Muscle of back (tissue), 11 donors: ENCODE measurements around the gene RAB25. TPM values are rescaled to one million over a fixed set of nuclear protein-coding genes. Genes with fewer than 3 reads are reported as not detected.

Experiments used
- DNase-seq, 3 donors: peaks; one replicate each; pipeline versions ENCODE4 v3.0.0 to v3.0.0-alpha.2; 2013
- polyA plus RNA-seq, 10 donors: library from polyadenylated mRNA; unstranded; fragments of 120-200 nt; gene quantifications; one replicate each; pipeline ENCODE4 v1.2.1, GENCODE V29; 2013; ENCODE audit not compliant: insufficient read length in 10 of 10

Gene RAB25
- polyA plus RNA-seq, 10 donors = 0.26 to 11.7 (median 0.34) TPM; not detected in 2

GRCh38 chr1:156078728-156079127, 17.8 kb downstream of the RAB25 start:
- DNase-seq = no peak

GRCh38 chr1:156079762-156080161, 18.8 kb downstream of the RAB25 start:
- DNase-seq = no peak

GRCh38 chr1:156080241-156080862, 19.4 kb downstream of the RAB25 start:
- DNase-seq = peak in 1 of 3 donors; percentile 67

- no peak for DNase-seq
Observed at GRCh38 chr1:156080863-156081179, 19.9 kb downstream of the RAB25 start.

- peak in 1 of 3 donors; percentile 85 for DNase-seq
Observed at GRCh38 chr1:156081180-156081916, 20.4 kb downstream of the RAB25 start.

- peak in 1 of 3 donors; percentile 72 for DNase-seq
Observed at GRCh38 chr1:156081917-156082308, 21.0 kb downstream of the RAB25 start.

- peak; percentile 86 to 97 (median 93) for DNase-seq
Observed at GRCh38 chr1:156082309-156083091, 21.5 kb downstream of the RAB25 start, which contains the start of gene MEX3A. Gene MEX3A, minus strand, starts transcription at chr1:156082465. Its CDS starts 467 bp downstream, at chr1:156081998.

GRCh38 chr1:156083800-156084790, 23.1 kb downstream of the RAB25 start:
- no peak for DNase-seq

- DNase-seq = no peak
Observed at GRCh38 chr1:156086256-156086662, 25.3 kb downstream of the RAB25 start.

- DNase-seq = no peak
Observed at GRCh38 chr1:156089704-156090103, 28.7 kb downstream of the RAB25 start.

- DNase-seq = no peak
Observed at GRCh38 chr1:156090138-156090839, 29.3 kb downstream of the RAB25 start.

- DNase-seq = peak; percentile 78 to 88 (median 84)
Observed at GRCh38 chr1:156090840-156091188, 29.9 kb downstream of the RAB25 start.

GRCh38 chr1:156091610-156092009, 30.6 kb downstream of the RAB25 start:
- DNase-seq = no peak

- no peak for DNase-seq
Observed at GRCh38 chr1:156095906-156096508, 35.0 kb downstream of the RAB25 start.

GRCh38 chr1:156096640-156097391, 35.9 kb downstream of the RAB25 start:
- peak; percentile 76 to 92 (median 89) for DNase-seq

- DNase-seq = no peak
Observed at GRCh38 chr1:156097499-156098178, 36.7 kb downstream of the RAB25 start.

GRCh38 chr1:156098784-156099183, 37.8 kb downstream of the RAB25 start:
- no peak for DNase-seq

- DNase-seq = no peak
Observed at GRCh38 chr1:156099282-156099681, 38.3 kb downstream of the RAB25 start.
